Activated gamma-delta T cell (primary cell): ENCODE results near the gene HRAS.
"Not testable (repeated sequence)": the region's sequence is repeated elsewhere in the genome, so short reads cannot be mapped to it uniquely, and the experiment has no call there.

Experiments
- DNase-seq: peaks from one replicate; lab custom pipeline; 2025; lab: John Stamatoyannopoulos, UW

Gene HRAS

DNA sequence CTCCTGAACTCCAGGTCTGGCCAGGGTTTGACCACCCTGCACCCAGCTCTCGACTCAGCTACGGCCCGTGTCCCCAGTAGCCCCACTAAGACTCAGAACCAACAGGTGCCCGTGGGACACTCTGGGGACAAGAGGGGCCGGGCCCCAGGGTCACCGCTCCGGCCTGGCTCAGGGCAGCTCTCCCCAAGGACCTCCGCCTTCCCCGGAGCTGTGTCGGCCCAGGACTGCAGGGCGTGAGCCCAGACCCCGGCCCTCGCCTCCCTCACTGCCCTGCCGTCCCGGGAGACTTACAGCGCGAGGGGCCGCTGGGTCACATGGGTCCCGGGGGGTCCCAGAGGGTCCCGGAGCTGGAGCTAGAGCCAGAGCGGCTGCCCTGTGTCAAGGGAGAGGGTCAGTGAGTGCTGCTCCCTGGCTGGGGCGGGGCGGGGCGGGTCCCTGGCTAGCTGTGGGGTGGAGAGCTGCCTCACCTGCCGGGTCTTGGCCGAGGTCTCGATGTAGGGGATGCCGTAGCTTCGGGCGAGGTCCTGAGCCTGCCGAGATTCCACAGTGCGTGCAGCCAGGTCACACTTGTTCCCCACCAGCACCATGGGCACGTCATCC lies 2.3 kb downstream of the HRAS start:
- DNase-seq = no peak

DNA sequence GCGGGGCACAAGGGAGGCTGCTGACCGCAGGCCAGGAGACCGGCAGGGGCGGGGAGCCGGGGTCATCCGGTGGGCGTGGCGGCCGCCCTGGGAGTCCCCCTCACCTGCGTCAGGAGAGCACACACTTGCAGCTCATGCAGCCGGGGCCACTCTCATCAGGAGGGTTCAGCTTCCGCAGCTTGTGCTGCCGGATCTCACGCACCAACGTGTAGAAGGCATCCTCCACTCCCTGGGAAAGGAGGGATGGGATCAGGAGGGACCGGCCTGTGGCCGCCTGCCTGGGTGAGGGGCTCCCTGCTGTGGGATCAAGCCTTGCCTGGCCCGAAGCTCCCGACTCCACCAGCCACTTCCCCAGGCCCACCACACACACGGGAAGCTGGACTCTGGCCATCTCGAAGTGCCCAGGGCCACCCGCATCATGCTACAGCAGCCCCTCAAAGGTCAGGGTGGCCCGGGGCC lies 2.8 kb downstream of the HRAS start:
- no peak for DNase-seq

DNA sequence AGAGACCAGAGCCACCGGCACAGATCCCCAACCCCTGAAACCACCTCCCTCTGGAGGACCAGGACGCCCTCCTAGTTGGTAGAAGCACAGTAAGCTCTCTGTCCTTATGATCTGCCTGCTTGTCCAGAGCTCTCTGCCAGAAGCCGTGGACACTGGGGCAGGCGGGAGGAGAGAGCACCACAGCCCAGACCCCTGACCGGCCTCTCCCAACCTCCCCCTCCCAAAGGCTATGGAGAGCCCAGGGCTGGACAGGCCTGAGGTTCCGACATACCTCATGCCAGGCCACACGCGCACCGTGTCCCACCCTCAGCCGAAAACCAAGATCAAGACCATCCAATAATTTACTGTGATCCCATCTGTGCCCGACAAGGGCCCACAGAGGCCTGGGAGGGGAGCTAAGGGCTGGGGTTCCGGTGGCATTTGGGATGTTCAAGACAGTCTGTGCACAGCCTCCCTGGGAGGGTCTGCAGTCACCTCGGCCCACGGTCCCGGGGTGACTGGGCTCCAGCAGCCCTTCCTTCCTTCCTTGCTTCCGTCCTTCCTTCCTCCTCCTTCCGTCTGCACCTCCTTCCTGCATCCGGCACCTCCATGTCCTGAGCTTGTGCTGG lies 3.4 kb downstream of the HRAS start:
- no peak for DNase-seq

DNA sequence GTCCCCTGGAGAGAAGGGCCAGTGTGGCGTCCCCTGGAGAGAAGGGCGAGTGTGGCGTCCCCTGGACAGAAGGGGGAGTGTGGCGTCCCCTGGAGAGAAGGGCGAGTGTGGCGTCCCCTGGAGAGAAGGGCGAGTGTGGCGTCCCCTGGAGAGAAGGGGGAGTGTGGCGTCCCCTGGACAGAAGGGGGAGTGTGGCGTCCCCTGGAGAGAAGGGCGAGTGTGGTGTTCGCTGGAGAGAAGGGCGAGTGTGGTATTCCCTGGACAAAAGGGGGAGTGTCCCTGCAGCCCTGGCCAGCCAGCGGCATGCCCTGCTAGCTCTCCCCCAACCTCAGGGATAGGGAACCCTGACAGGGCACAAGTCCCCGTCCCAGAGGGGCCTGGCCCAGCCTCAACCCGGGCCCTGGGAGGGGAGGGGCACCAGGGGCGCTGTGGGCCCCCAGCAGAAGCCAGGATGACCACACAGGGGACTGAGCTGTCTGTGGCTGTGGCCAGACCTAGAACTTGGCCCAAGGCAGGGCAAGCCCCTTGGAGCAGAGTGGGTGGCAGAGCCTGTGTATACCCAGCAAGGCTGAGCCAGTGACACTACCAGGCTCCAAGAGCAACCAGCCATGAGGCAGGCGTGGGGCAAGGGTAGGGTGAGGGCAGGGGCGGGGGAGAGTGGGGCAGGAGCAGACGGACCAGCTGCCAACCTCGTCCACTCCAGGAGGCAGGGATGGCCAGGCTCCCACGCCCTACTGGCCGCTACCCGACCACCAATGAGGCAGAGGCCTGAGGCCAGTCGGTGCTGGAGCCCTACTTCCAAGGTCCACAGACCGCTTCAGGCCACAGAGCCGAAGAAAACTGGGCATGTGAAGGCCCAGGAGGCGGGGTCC lies 4.2 kb downstream of the HRAS start:
- DNase-seq = no peak

DNA sequence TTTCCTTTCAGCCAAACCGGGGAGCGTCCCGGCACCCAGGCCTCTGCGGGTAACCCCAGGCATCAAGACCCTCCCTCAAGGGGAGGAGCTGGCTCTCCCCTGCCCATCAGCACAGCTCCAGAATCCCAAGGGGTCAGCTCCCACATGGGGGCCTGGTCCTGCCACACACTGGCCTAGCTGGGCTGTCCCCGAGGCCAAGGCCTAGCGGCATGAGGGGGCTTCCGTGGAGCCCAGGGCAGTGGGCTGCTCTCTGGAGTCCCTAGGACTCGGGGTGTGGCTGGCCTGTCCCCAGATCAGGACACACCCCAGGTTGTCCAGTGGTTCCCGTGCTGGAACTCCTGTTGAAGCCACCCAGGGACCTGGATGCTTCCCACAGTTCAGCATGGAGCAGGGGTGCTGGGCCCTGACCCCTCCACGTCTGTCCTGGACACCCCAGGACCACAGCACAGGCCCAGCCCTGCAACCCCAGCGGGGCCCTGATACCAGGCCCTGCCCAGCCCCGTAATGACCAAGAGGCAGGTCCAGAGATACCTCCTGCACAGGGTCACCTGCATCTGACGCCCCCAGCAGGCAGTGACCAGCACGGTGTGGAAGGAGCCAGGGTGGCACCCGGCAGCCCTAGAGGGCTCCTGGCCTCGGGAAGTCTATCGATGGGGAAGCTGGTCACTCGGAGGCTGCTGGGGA lies 5.5 kb downstream of the HRAS start:
- DNase-seq = no peak

DNA sequence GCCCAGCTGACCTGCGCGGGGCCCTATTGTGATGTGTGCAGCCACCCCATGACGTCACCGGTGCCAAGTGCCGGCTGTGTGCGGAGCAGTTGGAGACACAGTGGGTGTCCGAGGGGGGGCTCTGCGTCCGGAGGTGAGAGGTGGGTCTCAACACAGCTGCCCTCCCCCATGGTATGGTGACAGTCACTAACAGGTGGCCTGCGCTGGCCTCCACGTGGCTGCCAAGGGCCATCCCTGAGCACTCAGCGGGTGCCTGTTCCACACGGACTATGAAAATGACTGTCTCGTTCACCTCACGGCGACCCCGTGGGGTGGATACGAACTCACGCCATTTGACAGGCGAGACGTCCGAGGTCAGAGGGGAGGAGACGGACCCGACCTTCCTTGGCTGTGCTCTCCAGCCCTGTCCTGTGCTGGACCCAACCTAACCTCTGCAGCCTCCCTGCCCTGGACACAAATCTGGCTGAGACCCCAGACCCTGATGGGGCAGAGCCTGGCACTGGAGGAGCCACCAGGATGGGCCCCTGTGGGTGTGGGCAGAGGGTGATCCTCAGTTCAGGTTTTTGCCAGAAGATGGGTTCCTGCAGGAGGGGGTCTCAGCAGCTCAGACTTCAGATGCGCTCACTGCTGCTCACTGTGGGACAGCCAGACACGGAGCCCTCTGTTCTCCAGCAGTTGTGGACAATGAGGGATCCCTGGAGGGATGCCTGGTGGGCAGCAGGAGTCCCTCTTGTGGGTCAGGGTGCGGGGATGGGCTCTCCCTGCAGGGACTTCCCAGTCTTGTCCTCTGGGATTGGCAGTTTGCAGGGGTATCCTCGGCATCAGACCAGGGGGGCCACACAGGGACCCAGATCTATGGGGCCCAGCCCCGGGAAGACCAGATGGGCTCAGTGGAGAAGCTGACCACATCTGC lies 6.3 kb downstream of the HRAS start:
- no peak for DNase-seq

DNA sequence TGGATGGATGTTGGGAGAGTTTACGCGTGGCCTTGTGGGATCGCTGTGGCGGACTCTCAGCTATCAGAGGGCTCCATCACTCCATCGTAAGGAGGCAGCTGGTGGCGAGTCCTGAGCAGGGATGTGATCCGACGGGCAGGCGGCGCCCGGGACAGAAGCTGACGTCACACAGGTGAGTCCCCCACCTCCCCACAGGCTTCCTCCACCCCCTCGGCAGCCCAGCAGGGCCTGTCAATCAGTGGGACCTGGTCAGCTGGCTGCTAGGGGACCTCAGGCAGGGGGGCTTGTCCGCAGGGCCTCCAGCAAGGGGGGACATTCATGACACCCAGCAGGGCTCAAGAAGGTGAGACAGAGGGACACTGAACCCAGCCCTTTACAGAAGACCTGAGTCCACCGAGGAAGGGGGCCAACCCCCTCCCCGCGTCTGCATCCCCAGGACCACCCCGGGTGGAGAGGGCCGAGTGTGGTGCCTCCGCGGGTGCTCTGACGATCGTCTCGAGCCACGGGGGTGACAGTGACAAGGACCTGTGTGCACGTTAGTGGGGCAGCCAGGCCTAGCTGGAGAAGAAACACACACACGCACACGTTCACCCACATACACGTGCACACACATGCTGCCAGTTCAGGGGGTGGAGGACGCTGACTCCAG lies 7.1 kb downstream of the HRAS start:
- DNase-seq = no peak

DNA sequence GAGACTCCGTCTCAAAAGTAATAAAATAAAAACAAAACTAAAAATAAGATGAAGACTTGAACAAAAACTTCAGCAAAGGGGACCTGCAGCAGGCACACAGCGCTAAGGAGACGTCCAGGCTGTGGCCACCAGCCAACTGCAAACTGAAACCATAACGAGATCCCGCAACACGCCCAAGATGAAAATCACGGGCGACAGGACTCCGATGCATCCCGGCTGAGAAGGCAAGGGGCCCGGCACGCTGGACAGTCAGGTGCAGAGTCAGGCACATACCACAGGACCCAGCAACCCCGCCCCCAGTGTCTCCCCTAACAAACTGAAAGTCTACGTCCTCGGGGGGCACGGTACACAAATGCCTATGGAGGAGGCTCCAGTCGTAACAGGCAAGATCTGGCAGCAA lies 9.2 kb downstream of the HRAS start:
- DNase-seq = no peak

DNA sequence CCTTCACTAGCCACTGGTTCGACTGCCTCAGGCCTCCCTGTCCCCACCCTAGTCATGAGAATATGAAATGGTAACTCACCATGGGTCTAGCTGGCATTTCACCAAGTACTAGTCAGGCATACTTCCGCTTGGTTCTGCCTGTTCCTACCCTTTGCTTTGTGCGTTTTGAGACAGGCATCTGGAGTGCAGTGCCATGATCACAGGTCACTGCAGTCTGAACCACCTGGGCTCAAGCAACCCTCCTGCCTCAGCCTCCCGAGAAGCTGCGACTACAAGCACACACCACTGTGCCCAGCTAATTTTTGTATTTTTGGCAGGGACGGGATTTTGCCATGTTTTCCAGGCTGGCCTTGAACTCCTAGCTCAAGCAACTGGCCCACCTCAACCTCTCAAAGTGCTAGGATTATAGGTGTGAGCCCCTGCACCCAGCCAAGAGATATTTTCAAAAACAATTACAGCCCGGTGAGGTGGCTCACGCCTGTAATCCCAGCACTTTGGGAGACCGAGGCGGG lies 14.1 kb downstream of the HRAS start:
- DNase-seq = no peak

DNA sequence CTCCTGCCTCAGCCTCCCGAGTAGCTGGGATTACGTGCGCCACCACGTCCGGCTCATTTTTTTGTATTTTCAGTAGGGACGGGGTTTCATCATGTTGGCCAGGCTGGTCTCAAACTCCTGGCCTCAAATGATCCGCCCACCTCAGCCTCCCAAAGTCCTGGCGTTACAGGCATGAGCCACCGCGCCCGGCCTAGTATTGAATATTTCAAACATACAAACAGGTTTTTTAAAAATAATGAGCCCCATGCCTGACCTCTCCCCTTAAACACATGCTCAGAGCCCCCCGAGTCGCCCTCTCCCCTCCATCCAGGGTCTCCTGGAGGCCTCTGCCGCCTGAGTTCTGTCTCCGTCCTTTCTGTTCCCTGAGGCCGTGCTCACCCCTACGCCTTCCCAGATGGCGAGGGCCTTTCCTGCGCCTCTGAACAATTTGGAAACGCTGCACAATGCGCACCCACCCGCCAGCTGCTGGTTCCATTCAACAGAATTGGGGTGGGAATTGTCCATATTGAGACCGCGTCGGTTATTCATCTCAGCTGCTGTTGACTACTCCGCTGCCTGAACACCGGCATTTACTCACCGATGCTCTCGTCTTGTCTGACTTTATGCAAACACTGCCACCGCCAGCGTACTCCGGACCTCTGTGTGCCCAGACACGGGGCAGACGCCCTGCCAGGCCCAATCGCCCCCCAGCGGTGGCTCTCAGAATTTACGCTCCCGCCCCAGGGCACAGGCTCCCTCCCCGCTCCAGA lies 14.8 kb downstream of the HRAS start:
- DNase-seq = no peak

DNA sequence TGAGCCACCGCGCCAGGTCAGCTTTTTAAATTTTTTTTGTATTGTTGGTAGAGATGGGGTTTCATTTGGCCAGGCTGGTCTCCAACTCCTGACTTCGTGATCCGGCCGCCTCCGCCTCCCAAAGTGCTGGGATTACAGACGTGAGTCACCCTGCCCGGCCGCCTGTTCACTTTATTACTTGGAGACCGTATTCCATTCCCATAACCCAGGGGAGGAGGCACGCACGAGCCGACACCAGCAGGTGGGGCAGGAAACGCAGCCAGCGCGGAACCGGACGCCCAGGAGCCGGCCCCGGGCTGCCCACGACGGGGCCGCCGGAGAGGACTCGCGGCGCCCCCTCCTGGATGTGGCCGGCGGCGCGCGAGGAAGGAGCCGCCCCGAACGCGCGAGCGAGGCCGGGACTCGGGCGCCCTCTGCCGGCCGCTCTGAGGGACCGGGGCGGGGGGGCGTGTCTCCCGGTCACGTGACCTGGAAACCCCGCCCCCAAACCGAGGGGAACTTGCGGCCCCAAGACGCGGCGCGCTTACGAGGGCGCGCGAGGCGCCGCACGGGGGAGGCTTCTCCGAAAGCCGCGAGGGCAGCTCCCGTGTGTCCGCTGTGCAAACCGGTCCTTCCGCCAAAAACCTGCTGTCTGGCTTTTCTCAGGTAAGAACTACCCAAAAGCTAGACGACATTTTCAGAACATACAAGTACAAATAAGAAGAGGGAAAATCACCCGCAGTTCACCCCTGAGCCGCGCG lies 16.7 kb downstream of the HRAS start:
- DNase-seq = no peak

DNA sequence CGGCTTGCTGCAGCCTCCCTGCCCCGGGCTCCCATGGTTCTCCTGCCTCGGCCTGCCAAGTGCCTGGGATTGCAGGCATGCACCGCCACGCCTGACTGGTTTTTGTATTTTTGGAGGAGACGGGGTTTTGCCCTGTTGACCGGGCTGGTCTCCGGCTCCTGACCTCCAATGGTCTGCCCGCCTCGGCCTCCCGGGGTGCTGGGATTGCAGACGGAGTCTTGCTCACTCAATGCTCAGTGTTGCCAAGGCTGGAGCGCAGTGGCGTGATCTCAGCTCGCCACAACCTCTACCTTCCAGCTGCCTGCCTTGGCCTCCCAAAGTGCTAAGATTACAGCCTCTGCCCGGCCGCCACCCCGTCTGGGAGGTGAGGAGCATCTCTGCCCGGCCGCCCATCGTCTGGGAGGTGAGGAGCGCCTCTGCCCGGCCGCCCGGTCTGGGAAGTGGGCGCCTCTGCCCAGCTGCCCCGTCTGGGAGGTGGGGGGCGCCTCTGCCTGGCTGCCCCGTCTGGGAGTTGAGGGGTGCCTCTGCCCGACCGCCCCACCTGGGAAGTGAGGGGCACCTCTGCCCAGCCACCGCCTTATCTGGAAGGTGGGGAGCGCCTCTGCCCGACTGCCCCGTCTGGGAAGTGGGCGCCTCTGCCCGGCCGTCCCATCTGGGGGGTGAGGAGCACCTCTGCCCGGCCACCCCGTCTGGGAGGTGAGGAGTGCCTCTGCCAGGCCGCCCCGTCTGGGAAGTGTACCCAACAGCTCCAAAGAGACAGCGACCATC lies 18.3 kb downstream of the HRAS start:
- not testable (repeated sequence) for DNase-seq

DNA sequence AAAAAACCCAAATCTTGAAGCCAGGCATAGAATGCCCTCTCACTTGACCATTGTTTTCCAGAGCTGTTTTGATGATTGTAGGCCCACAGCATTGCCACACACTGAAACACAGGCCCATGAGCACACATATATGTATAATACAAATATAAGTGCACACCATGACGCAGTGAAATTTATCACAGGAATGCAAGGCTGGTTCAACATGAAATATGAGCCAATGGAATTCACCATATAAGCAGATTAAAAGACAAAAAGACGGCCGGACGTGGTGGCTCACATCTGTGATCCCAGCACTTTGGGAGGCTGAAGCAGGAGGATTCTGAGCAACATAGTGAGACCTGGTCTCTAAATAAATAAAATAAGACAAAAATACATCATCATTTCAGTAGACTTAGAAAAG lies 19.0 kb downstream of the HRAS start:
- DNase-seq = no peak

DNA sequence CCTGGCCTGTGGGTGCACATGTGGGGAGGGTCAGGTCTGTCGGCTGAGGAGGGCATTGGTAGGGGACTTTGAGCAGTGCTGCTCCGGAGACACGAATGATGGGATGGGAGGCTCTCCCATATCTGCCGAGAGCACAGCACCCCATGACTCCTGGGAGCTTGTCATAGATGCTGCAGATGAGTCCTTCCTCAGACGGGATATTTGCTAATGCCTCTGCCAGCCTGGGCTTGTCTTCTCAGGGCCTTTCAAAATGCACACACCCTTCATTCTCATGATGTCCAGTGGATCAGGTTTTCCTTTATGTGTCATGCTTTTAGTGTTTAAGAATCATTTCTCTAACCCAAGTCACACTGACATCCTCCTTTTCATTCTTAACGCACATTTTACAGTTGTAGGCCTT lies 20.2 kb downstream of the HRAS start:
- no peak for DNase-seq

DNA sequence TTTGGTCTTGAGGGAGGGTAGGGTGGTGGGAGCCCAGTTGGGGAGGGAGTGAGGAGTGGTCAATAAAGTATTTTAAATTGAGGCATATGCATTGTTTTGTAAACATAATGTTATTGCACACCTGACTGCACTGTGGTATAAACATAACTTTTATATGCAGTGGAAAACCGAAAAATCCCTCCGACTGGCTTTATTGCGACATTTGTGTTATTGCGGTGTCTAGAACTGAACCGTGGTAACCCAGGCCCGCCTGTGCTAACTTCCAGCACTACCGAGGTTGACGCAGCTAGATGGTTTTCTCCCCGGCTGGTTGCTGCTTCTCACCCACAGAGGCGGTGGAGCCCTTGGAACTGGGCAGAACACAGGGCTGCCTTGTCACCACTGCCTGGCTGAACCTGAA lies 20.8 kb downstream of the HRAS start:
- DNase-seq = no peak

DNA sequence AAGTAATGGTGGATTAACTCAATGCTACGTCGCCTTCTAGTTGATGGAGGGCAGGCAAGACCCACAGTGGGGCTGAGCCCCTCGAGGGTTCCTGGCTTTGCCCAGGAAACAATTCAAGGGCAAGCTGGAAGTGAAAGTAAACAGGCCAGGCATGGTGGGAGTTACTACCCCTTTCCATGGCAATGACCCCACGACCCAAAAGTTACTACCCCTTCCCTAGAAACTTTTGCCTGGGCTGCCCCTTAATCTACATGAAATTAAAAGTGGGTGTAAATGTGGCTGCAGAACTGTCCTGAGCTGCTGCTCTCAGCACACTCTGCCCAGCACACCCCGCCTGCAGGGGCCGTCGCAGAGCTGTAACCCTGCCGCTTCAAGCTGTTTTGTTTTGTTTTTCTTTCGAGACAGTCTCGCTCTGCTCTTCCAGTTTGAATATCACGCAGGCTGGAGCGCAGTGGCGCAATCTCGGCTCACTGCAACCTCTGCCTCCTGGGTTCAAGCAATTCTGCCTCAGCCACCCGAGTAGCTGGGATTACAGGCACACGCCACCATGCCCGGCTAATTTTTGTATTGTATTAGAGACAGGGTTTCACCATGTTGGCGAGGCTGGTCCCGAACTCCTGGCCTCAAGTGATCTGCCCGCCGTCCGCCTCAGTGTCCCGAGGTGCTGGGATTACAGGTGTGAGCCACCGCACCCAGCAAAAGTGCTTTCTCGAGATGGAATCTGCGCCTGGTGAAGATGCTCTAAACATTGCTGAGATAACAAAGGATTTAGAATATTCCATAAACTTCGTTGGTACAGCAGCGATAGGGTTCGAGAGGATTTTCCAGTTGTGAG lies 22.4 kb downstream of the HRAS start:
- DNase-seq = no peak

DNA sequence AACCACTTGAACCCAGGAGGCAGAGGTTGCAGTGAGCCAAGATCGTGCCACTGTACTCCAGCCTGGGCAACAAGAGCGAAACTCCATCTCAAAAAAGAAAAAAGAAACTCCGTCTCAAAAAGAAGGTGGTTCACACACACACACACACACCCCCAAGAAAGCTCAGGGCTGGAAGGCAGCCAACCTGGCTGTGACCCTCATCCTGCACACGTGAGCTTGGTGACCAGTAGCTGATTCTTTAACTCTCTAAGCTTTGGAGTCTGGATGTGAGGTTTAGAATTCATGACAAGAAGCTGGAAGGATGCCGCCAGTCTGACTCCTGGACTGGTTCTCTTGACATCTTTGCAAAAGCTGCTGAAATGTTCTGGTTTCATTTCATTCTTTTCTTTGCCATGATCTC lies 26.4 kb downstream of the HRAS start:
- no peak for DNase-seq
